Fibroblast of villous mesenchyme (primary cell): Measurements from ENCODE around the gene ZCCHC9. TPM values are rescaled to one million over a fixed set of nuclear protein-coding genes. Genes with fewer than 3 reads are reported as not detected.
"Not testable (repeated sequence)": the region's sequence is repeated elsewhere in the genome, so short reads cannot be mapped to it uniquely, and the experiment has no call there.

Experiments
- DNase-seq: peaks from one replicate; pipeline ENCODE4 v3.0.0-alpha.2; 2010; ENCODE audit warnings: low read depth
- H3K4me3 ChIP-seq: 2 replicates; pipeline ENCODE4 v1.5.1; 2011; ENCODE audit warnings: low read depth, mild to moderate bottlenecking, low read length
- CTCF ChIP-seq: IDR thresholded peaks from 2 replicates; pipeline ENCODE4 v1.5.1; 2012; ENCODE audit warnings: low read depth, mild to moderate bottlenecking, low read length; ENCODE audit not compliant: insufficient read depth
- total RNA-seq: library from RNA; depleted of rRNA; stranded (reverse); fragments of >200 nt; gene quantifications from 2 replicates; pipeline ENCODE4 v1.2.3, GENCODE V29; 2012

The ZCCHC9 gene
- total RNA-seq, 1 donor, result 33.7 TPM

- no peak for TF ChIP-seq CTCF
- no peak overlapping the region for H3K4me3 ChIP-seq
- no peak for DNase-seq
Observed at GRCh38 chr5:81337803-81338202, 36.4 kb downstream of the ZCCHC9 start.

- DNase-seq, H3K4me3 ChIP-seq: not testable (repeated sequence)
Observed at GRCh38 chr5:81338213-81338612, 36.8 kb downstream of the ZCCHC9 start.

- H3K4me3 ChIP-seq, result no peak overlapping the region
- DNase-seq, result no peak
- no peak for TF ChIP-seq CTCF
Observed at GRCh38 chr5:81344736-81345135, 43.3 kb downstream of the ZCCHC9 start.

GRCh38 chr5:81345411-81346003, 44.1 kb downstream of the ZCCHC9 start:
- H3K4me3 ChIP-seq, result no peak overlapping the region
- DNase-seq, result no peak
- TF ChIP-seq CTCF, result no peak

- H3K4me3 ChIP-seq, result no peak overlapping the region
- no peak for DNase-seq
- TF ChIP-seq CTCF, result no peak
Observed at GRCh38 chr5:81349161-81349560, 47.8 kb downstream of the ZCCHC9 start.

GRCh38 chr5:81350507-81350906, 49.1 kb downstream of the ZCCHC9 start:
- no peak overlapping the region for H3K4me3 ChIP-seq
- TF ChIP-seq CTCF, result no peak

GRCh38 chr5:81353189-81353588, 51.8 kb downstream of the ZCCHC9 start:
- DNase-seq, result no peak
- H3K4me3 ChIP-seq, result no peak overlapping the region
- TF ChIP-seq CTCF, result no peak

More at GRCh38 chr5:81350507-81350906, 49.1 kb downstream of the ZCCHC9 start:
- DNase-seq, result no peak

- DNase-seq, result no peak
Observed at GRCh38 chr5:81354093-81354492, 52.7 kb downstream of the ZCCHC9 start.

More at GRCh38 chr5:81354093-81354492, 52.7 kb downstream of the ZCCHC9 start:
- H3K4me3 ChIP-seq, result no peak overlapping the region
- TF ChIP-seq CTCF, result no peak
